Measurements from ENCODE around the gene MTOR.

The MTOR gene

GRCh38 chr1:11262171-11263049 is at the start of gene MTOR:
Gene MTOR (minus strand): TSS chr1:11262551. CDS start chr1:11259409, 3,142 bp downstream.
- TF ChIP-seq GATA3 (IDR thresholded peaks at IDR 0.05; ENCODE audit: low read depth, low read length) (no peak), GATA2 (IDR thresholded peaks at IDR 0.05; ENCODE audit: low read depth, low read length) (peak; percentile 76)

- TF ChIP-seq GATA2 (IDR thresholded peaks at IDR 0.05; ENCODE audit: low read depth, low read length), result no peak
- no peak for TF ChIP-seq GATA3 (IDR thresholded peaks at IDR 0.05; ENCODE audit: low read depth, low read length)
These were observed 47.0 kb upstream of the MTOR start for GRCh38 chr1:11309385-11309784.

- TF ChIP-seq GATA2 (IDR thresholded peaks at IDR 0.05; ENCODE audit: low read depth, low read length) (no peak), GATA3 (IDR thresholded peaks at IDR 0.05; ENCODE audit: low read depth, low read length) (no peak)
These were observed 46.4 kb upstream of the MTOR start for GRCh38 chr1:11308699-11309224.

- TF ChIP-seq GATA2 (IDR thresholded peaks at IDR 0.05; ENCODE audit: low read depth, low read length), result no peak
- no peak for TF ChIP-seq GATA3 (IDR thresholded peaks at IDR 0.05; ENCODE audit: low read depth, low read length)
These were observed 45.5 kb upstream of the MTOR start for GRCh38 chr1:11307852-11308251.

- TF ChIP-seq GATA2 (IDR thresholded peaks at IDR 0.05; ENCODE audit: low read depth, low read length) (no peak), GATA3 (IDR thresholded peaks at IDR 0.05; ENCODE audit: low read depth, low read length) (no peak)
These were observed 40.0 kb upstream of the MTOR start for GRCh38 chr1:11302366-11302765.

GRCh38 chr1:11301601-11302000 is 39.2 kb upstream of the MTOR start:
- TF ChIP-seq GATA3 (IDR thresholded peaks at IDR 0.05; ENCODE audit: low read depth, low read length), result no peak
- peak; percentile 91 for TF ChIP-seq GATA2 (IDR thresholded peaks at IDR 0.05; ENCODE audit: low read depth, low read length)

GRCh38 chr1:11299225-11299574 is 36.8 kb upstream of the MTOR start:
- TF ChIP-seq GATA3 (IDR thresholded peaks at IDR 0.05; ENCODE audit: low read depth, low read length) (no peak), GATA2 (IDR thresholded peaks at IDR 0.05; ENCODE audit: low read depth, low read length) (no peak)

GRCh38 chr1:11298390-11299224 is 36.3 kb upstream of the MTOR start:
- TF ChIP-seq GATA2 (IDR thresholded peaks at IDR 0.05; ENCODE audit: low read depth, low read length) (no peak), GATA3 (IDR thresholded peaks at IDR 0.05; ENCODE audit: low read depth, low read length) (no peak)

- TF ChIP-seq GATA3 (IDR thresholded peaks at IDR 0.05; ENCODE audit: low read depth, low read length) (no peak), GATA2 (IDR thresholded peaks at IDR 0.05; ENCODE audit: low read depth, low read length) (no peak; the same call in 1 of the 2 replicates)
These were observed 33.6 kb upstream of the MTOR start for GRCh38 chr1:11295905-11296304.

- no peak for TF ChIP-seq GATA3 (IDR thresholded peaks at IDR 0.05; ENCODE audit: low read depth, low read length)
- no peak for TF ChIP-seq GATA2 (IDR thresholded peaks at IDR 0.05; ENCODE audit: low read depth, low read length)
These were observed 32.6 kb upstream of the MTOR start for GRCh38 chr1:11294951-11295350.

- no peak for TF ChIP-seq GATA3 (IDR thresholded peaks at IDR 0.05; ENCODE audit: low read depth, low read length)
- no peak for TF ChIP-seq GATA2 (IDR thresholded peaks at IDR 0.05; ENCODE audit: low read depth, low read length)
These were observed 31.5 kb upstream of the MTOR start for GRCh38 chr1:11293856-11294255.

- TF ChIP-seq GATA3 (IDR thresholded peaks at IDR 0.05; ENCODE audit: low read depth, low read length) (no peak), GATA2 (IDR thresholded peaks at IDR 0.05; ENCODE audit: low read depth, low read length) (no peak)
These were observed 28.7 kb upstream of the MTOR start for GRCh38 chr1:11291049-11291448.

GRCh38 chr1:11289064-11289463 is 26.7 kb upstream of the MTOR start:
- TF ChIP-seq GATA2 (IDR thresholded peaks at IDR 0.05; ENCODE audit: low read depth, low read length), result no peak
- TF ChIP-seq GATA3 (IDR thresholded peaks at IDR 0.05; ENCODE audit: low read depth, low read length), result no peak

- TF ChIP-seq GATA2 (IDR thresholded peaks at IDR 0.05; ENCODE audit: low read depth, low read length), result no peak
- TF ChIP-seq GATA3 (IDR thresholded peaks at IDR 0.05; ENCODE audit: low read depth, low read length), result no peak
These were observed 24.5 kb upstream of the MTOR start for GRCh38 chr1:11286735-11287410.
